IMR-90 (cell line): ENCODE results near the gene KCNK6. TPM values are rescaled to one million over a fixed set of nuclear protein-coding genes. Genes with fewer than 3 reads are reported as not detected.

Experiments used
- ATAC-seq: fragments of 200-7000 bp; cut with Tn5 transposase; 2 replicates; pipeline ENCODE4 v1.9.1; 2020; ENCODE audit warnings: low read depth, mild to moderate bottlenecking, moderate library complexity
- BruUV-seq: library from RNA; stranded (reverse); fragments of 400-500 nt; replicated peaks from 2 replicates; lab custom pipeline; 2021; lab: Mats Ljungman, UMichigan
- CTCF ChIA-PET: fragments of 300-600 bp; formaldehyde crosslinking; extraction: SDS; loops from one replicate; lab custom pipeline; 2021; ENCODE audit warnings: antibody characterized with exemption; lab: Yijun Ruan, JAX
- POLR2A ChIA-PET: fragments of 300-600 bp; sonication (Branson Sonifier 250); formaldehyde crosslinking; loops from one replicate; lab custom pipeline; 2022; ENCODE audit warnings: antibody characterized with exemption; ENCODE audit not compliant: unreplicated experiment; lab: Charles Lee
- DNase-seq: peaks from one replicate; pipeline ENCODE4 v3.0.0; 2013
- H2AFZ ChIP-seq: replicated peaks from 2 replicates; pipeline ENCODE3; 2013; ENCODE audit warnings: low read length, mild to moderate bottlenecking; ENCODE audit not compliant: poor library complexity
- H2AK5ac ChIP-seq: 2 replicates; pipeline ENCODE4 v1.6.1; 2013; ENCODE audit warnings: low read depth, low read length, inconsistent platforms
- H2AK9ac ChIP-seq: replicated peaks from 2 replicates; pipeline ENCODE3; 2013; ENCODE audit warnings: mild to moderate bottlenecking, low read depth, low read length, moderate library complexity; ENCODE audit not compliant: poor library complexity
- H2BK120ac ChIP-seq: 2 replicates; pipeline ENCODE4 v1.6.1; 2013; ENCODE audit warnings: low read depth, low read length, inconsistent platforms
- H2BK15ac ChIP-seq: 3 replicates; pipeline ENCODE4 v1.6.1; 2013; ENCODE audit warnings: low read depth, low read length, inconsistent platforms
- H2BK20ac ChIP-seq: 2 replicates; pipeline ENCODE4 v1.6.1; 2013; ENCODE audit warnings: low read depth, mild to moderate bottlenecking, inconsistent platforms, low read length, moderate library complexity
- H2BK5ac ChIP-seq: 2 replicates; pipeline ENCODE4 v1.6.1; 2013; ENCODE audit warnings: mild to moderate bottlenecking, low read depth, low read length, inconsistent platforms; ENCODE audit not compliant: poor library complexity, severe bottlenecking
- H3K14ac ChIP-seq: replicated peaks from 2 replicates; pipeline ENCODE4 v1.6.1; 2013; ENCODE audit warnings: low read depth, low read length, inconsistent platforms
- H3K18ac ChIP-seq: 2 replicates; pipeline ENCODE4 v1.6.1; 2013; ENCODE audit warnings: low read depth, low read length, control low read depth
- H3K23ac ChIP-seq: 2 replicates; pipeline ENCODE4 v1.6.1; 2013; ENCODE audit warnings: low read depth, low read length, inconsistent platforms
- H3K27ac ChIP-seq: 2 replicates; pipeline ENCODE4 v1.5.1; 2013; ENCODE audit warnings: mild to moderate bottlenecking, control low read depth, low read length; ENCODE audit not compliant: insufficient read depth
- H3K27me3 ChIP-seq: 2 replicates; pipeline ENCODE4 v1.6.1; 2013; ENCODE audit warnings: low read length; ENCODE audit not compliant: control insufficient read depth, insufficient read depth
- H3K36me3 ChIP-seq: 2 replicates; pipeline ENCODE4 v1.6.1; 2013; ENCODE audit warnings: low read length, mixed read lengths; ENCODE audit not compliant: control insufficient read depth, insufficient read depth
- H3K4ac ChIP-seq: 2 replicates; pipeline ENCODE4 v1.6.1; 2013; ENCODE audit warnings: low read depth, low read length, inconsistent platforms
- H3K4me1 ChIP-seq: 2 replicates; pipeline ENCODE4 v1.6.1; 2013; ENCODE audit warnings: low read length, mixed read lengths; ENCODE audit not compliant: control insufficient read depth, insufficient read depth
- H3K4me2 ChIP-seq: 2 replicates; pipeline ENCODE4 v1.6.1; 2013; ENCODE audit warnings: low read depth, mild to moderate bottlenecking, control low read depth, low read length, moderate library complexity
- H3K4me3 ChIP-seq: 2 replicates; pipeline ENCODE4 v1.5.1; 2013; ENCODE audit warnings: low read depth, mild to moderate bottlenecking, control low read depth, low read length, moderate library complexity; ENCODE audit not compliant: insufficient read depth
- H3K56ac ChIP-seq: 2 replicates; pipeline ENCODE4 v1.6.1; 2013; ENCODE audit warnings: low read length, inconsistent platforms; ENCODE audit not compliant: insufficient read depth; ENCODE audit errors: extremely low read depth
- H3K79me1 ChIP-seq, 2 experiments: 2 replicates each; pipeline ENCODE4 v1.6.1; 2013; ENCODE audit warnings: low read length in 2 of 2, inconsistent platforms in 1 of 2, low read depth in 1 of 2
- H3K9ac ChIP-seq: 2 replicates; pipeline ENCODE4 v1.6.1; 2013; ENCODE audit warnings: low read depth, low read length, control low read depth
- H3K9me1 ChIP-seq: 2 replicates; pipeline ENCODE4 v1.6.1; 2013; ENCODE audit warnings: low read length, inconsistent platforms; ENCODE audit not compliant: insufficient read depth
- H3K9me3 ChIP-seq: 2 replicates; pipeline ENCODE4 v1.6.1; 2013; ENCODE audit warnings: low read length; ENCODE audit not compliant: control insufficient read depth, insufficient read depth
- H4K20me1 ChIP-seq: 2 replicates; pipeline ENCODE4 v1.6.1; 2013; ENCODE audit warnings: low read length, inconsistent platforms; ENCODE audit not compliant: insufficient read depth
- H4K5ac ChIP-seq: 2 replicates; pipeline ENCODE4 v1.6.1; 2013; ENCODE audit warnings: mild to moderate bottlenecking, low read depth, low read length, control low read depth
- H4K8ac ChIP-seq, 2 experiments: 2 replicates each; pipeline ENCODE4 v1.6.1; 2013; ENCODE audit warnings: low read depth in 2 of 2, low read length in 2 of 2, control low read depth in 1 of 2, inconsistent platforms in 1 of 2
- H4K91ac ChIP-seq: 2 replicates; pipeline ENCODE4 v1.6.1; 2013; ENCODE audit warnings: low read depth, low read length, inconsistent platforms; ENCODE audit not compliant: insufficient read depth
- BHLHE40 ChIP-seq: fragments of 150-350 bp; IDR thresholded peaks from 2 replicates; pipeline ENCODE4 v1.6.1; 2016; ENCODE audit warnings: mild to moderate bottlenecking, low read depth, low read length
- CHD1 ChIP-seq: IDR thresholded peaks from 2 replicates; pipeline ENCODE4 v1.6.1; 2012; ENCODE audit warnings: low read depth, low read length, improper control_type of control experiment
- WGBS, 2 experiments: methylation state at CpG; one replicate each; pipeline versions ENCODE4 v1.1.5 to v1.1.7; 2013; ENCODE audit warnings: missing lambda C conversion rate in 2 of 2; ENCODE audit not compliant: insufficient read length in 1 of 2; ENCODE audit errors: extremely low coverage in 2 of 2; 5-methylcytosine and 5-hydroxymethylcytosine counted together
- dilution Hi-C: fragments of 300-500 bp; cut with HindIII; formaldehyde crosslinking; loops from one replicate; pipeline ENCODE4 v1.14.3; 2018; ENCODE audit warnings: low sequenced_read_pairs; ENCODE audit not compliant: unreplicated experiment
- in situ Hi-C: fragments of 300-500 bp; cut with MboI; formaldehyde crosslinking; loops from 3 replicates; pipeline ENCODE4 v1.14.3; 2019; ENCODE audit warnings: low sequenced_read_pairs, inconsistent platforms, mixed read lengths
- intact Hi-C: fragments of 100-400 bp; cut with micrococcal nuclease; formaldehyde crosslinking; loops from 2 replicates; pipeline ENCODE4 v1.10.0; 2022
- polyA plus RNA-seq, 3 experiments: library from polyadenylated mRNA; depleted of rRNA; stranded (reverse); fragments of >200 nt; gene quantifications; 2 replicates each; pipeline ENCODE4 v1.2.3, GENCODE V29; 2012; ENCODE audit warnings: low replicate concordance in 1 of 3
- total RNA-seq: library from RNA; depleted of rRNA; stranded (reverse); fragments of >200 nt; gene quantifications from 2 replicates; pipeline ENCODE4 v1.2.3, GENCODE V29; 2012

Gene KCNK6
- total and polyA plus RNA-seq, 2 of the 4 experiments (the other 2 are of a cell fraction): 2.7 to 4.5 TPM

GRCh38 chr19:38270587-38271167 lies 49.0 kb upstream of the KCNK6 start:
- no peak overlapping the region for H2AK9ac ChIP-seq
- peak overlapping the region; percentile 40 for H3K23ac ChIP-seq
- no peaks in the 10 kb centered on the region for H4K20me1 ChIP-seq
- no peak overlapping the region for H3K9ac ChIP-seq
- ChIA-PET CTCF (interaction anchor here (0.7 to 1.4 kb wide), 2 partner anchors 9 to 12 kb away, joined by 3 to 4 read pairs; no protein-coding TSS in a partner anchor), POLR2A (no interaction called here)
- peak overlapping the region in 1 of 2 experiments; percentile 48; a peak in 3 of 4 replicates for H4K8ac ChIP-seq
- peaks cover 15% of the 10 kb centered on the region; the same call in 1 of the 2 replicates for H3K9me1 ChIP-seq
- peak overlapping the region; percentile 48 for H2AFZ ChIP-seq
- no peak overlapping the region for H3K56ac ChIP-seq
- no peak overlapping the region for H3K4me3 ChIP-seq
- TF ChIP-seq CHD1 (no peak), BHLHE40 (peak; percentile 46; the same call in 1 of the 2 replicates)
- no peak overlapping the region for H2AK5ac ChIP-seq
- H3K79me1 ChIP-seq: no peaks in the 10 kb centered on the region
- in situ Hi-C loops: no loop called here
- H3K27ac ChIP-seq: no peak overlapping the region
- no TSS peak for BruUV-seq
- peak overlapping the region; percentile 19 for H3K18ac ChIP-seq
- peak overlapping the region; percentile 16; the same call in 1 of the 3 replicates for H2BK15ac ChIP-seq
- DNase-seq: peak; percentile 56
- H2BK20ac ChIP-seq: peak overlapping the region; percentile 11; the same call in 1 of the 2 replicates
- H3K36me3 ChIP-seq: no peaks in the 10 kb centered on the region
- peak overlapping the region; percentile 11; the same call in 1 of the 2 replicates for H3K4me2 ChIP-seq
- intact Hi-C loops: no loop called here
- peak; percentile 57 for ATAC-seq
- H4K5ac ChIP-seq: peak overlapping the region; percentile 1
- peaks cover 19% of the 10 kb centered on the region for H3K4me1 ChIP-seq
- no peaks in the 10 kb centered on the region for H3K9me3 ChIP-seq
- H2BK5ac ChIP-seq: peak overlapping the region; percentile 86
- no peaks in the 10 kb centered on the region for H3K27me3 ChIP-seq
- dilution Hi-C loops: no loop called here
- H4K91ac ChIP-seq: 0 out of 2 replicates have a peak overlapping the region, but pooled peaks have one; percentile 14
- no CpG with 5 or more reads among the region's 5 CpGs for WGBS, 2 experiments
- peak overlapping the region; percentile 80 for H2BK120ac ChIP-seq
- H3K4ac ChIP-seq: peak overlapping the region; percentile 65
- peak overlapping the region; percentile 93; the same call in 1 of the 2 replicates for H3K14ac ChIP-seq
